A673 (cell line): ENCODE data around the gene FAAP100. TPM values are rescaled to one million over a fixed set of nuclear protein-coding genes. Genes with fewer than 3 reads are reported as not detected.

Experiments used
- BruUV-seq: library from RNA; stranded (reverse); fragments of 400-500 nt; replicated peaks from 2 replicates; lab custom pipeline; 2021; lab: Mats Ljungman, UMichigan
- CTCF ChIA-PET: fragments of 300-600 bp; sonication (Branson Sonifier 250); formaldehyde crosslinking; loops from one replicate; lab custom pipeline; 2022; ENCODE audit warnings: antibody characterized with exemption; lab: Charles Lee
- POLR2A ChIA-PET: fragments of 300-600 bp; sonication (Branson Sonifier 250); formaldehyde crosslinking; loops from one replicate; lab custom pipeline; 2022; ENCODE audit warnings: antibody characterized with exemption; ENCODE audit not compliant: low non-redundant PET; lab: Charles Lee
- DNase-seq: peaks from one replicate; pipeline ENCODE4 v3.0.0-alpha.2; 2015; ENCODE audit warnings: low spot score
- H3K27ac ChIP-seq: fragments of 200-600 bp; sonication (generic); 2 replicates; pipeline ENCODE4 v1.5.1; 2016; ENCODE audit warnings: mixed run types, low read depth, mild to moderate bottlenecking, mixed read lengths, antibody characterized with exemption, low read length; ENCODE audit not compliant: poor library complexity, severe bottlenecking
- H3K27me3 ChIP-seq: fragments of 200-600 bp; sonication (generic); replicated peaks from 2 replicates; pipeline ENCODE4 v1.6.1; 2017; ENCODE audit warnings: mixed run types, low read depth, mild to moderate bottlenecking, mixed read lengths, antibody characterized with exemption, low read length; ENCODE audit not compliant: insufficient read depth, poor library complexity
- H3K36me3 ChIP-seq: fragments of 200-600 bp; sonication (generic); 2 replicates; pipeline ENCODE4 v1.6.1; 2016; ENCODE audit warnings: mixed run types, mild to moderate bottlenecking, mixed read lengths, antibody characterized with exemption, low read length; ENCODE audit not compliant: insufficient read depth, poor library complexity, severe bottlenecking
- H3K4me1 ChIP-seq: fragments of 200-600 bp; sonication (generic); 2 replicates; pipeline ENCODE4 v1.6.1; 2017; ENCODE audit warnings: mixed run types, mild to moderate bottlenecking, mixed read lengths, antibody characterized with exemption, low read length; ENCODE audit not compliant: insufficient read depth, poor library complexity, severe bottlenecking
- H3K4me3 ChIP-seq: fragments of 200-600 bp; sonication (generic); 2 replicates; pipeline ENCODE4 v1.5.1; 2016; ENCODE audit warnings: low read depth, mixed run types, mild to moderate bottlenecking, mixed read lengths, low read length; ENCODE audit not compliant: poor library complexity, severe bottlenecking
- H3K9me3 ChIP-seq: fragments of 200-600 bp; sonication (generic); 2 replicates; pipeline ENCODE4 v1.6.1; 2016; ENCODE audit warnings: mixed run types, low read depth, mild to moderate bottlenecking, mixed read lengths, antibody characterized with exemption, low read length; ENCODE audit not compliant: poor library complexity, severe bottlenecking
- CTCF ChIP-seq: fragments of 300-800, 200-600 bp; sonication (generic); conservative IDR thresholded peaks from 2 replicates; pipeline ENCODE4 v1.5.1; 2017; ENCODE audit warnings: low read depth, mild to moderate bottlenecking, antibody characterized with exemption, low read length, moderate library complexity, mixed read lengths
- EZH2 ChIP-seq: fragments of 200-600 bp; sonication (generic); IDR thresholded peaks from 2 replicates; pipeline ENCODE4 v1.6.1; 2017; ENCODE audit warnings: borderline replicate concordance, low read depth, mild to moderate bottlenecking, mixed read lengths, antibody characterized with exemption, low read length; ENCODE audit not compliant: poor library complexity, severe bottlenecking
- intact Hi-C: fragments of 100-400 bp; cut with micrococcal nuclease; formaldehyde crosslinking; loops from one replicate; pipeline ENCODE4 v1.10.0; 2022; ENCODE audit not compliant: unreplicated experiment
- total RNA-seq: library from RNA; stranded (reverse); gene quantifications from 2 replicates; pipeline ENCODE4 v1.2.3, GENCODE V29; 2021

The FAAP100 gene
- total RNA-seq, 1 experiment from 2014 or later = 49.4 TPM

- no peaks in the 10 kb centered on the region for H3K9me3 ChIP-seq
- peaks cover 82% of the 10 kb centered on the region for H3K36me3 ChIP-seq
- H3K27me3 ChIP-seq = no peaks in the 10 kb centered on the region
- intact Hi-C loops = no loop called here
- no TSS peak for BruUV-seq
- no peak for DNase-seq
- H3K27ac ChIP-seq = peak overlapping the region; percentile 81
- H3K4me1 ChIP-seq = peaks cover 33% of the 10 kb centered on the region
- CTCF ChIA-PET = interaction anchor here (1.3 kb wide), 1 partner anchor 15 kb away, joined by 3 read pairs; the partner anchor contains the start of gene FAAP100
- peak overlapping the region; percentile 15 for H3K4me3 ChIP-seq
- TF ChIP-seq EZH2 (no peak), CTCF (no peak)
- POLR2A ChIA-PET = no interaction called here
These were observed 15.0 kb upstream of the FAAP100 start for GRCh38 chr17:81567191-81567590.

- no peaks in the 10 kb centered on the region for H3K9me3 ChIP-seq
- intact Hi-C loops = no loop called here
- ChIA-PET CTCF (interaction anchor here (0.5 to 1.3 kb wide), 2 partner anchors 14 to 87 kb away, joined by 3 read pairs; partner anchors contain the start of gene FAAP100), POLR2A (interaction anchor here (0.6 kb wide), 1 partner anchor 58 kb away, joined by 7 read pairs; no protein-coding TSS in a partner anchor)
- H3K36me3 ChIP-seq = peaks cover 84% of the 10 kb centered on the region
- TF ChIP-seq CTCF (no peak), EZH2 (no peak)
- BruUV-seq = no TSS peak
- no peaks in the 10 kb centered on the region for H3K27me3 ChIP-seq
- H3K27ac ChIP-seq = peak overlapping the region; percentile 81
- peak; percentile 95 for DNase-seq
- peaks cover 33% of the 10 kb centered on the region for H3K4me1 ChIP-seq
- H3K4me3 ChIP-seq = peak overlapping the region; percentile 15
These were observed 14.4 kb upstream of the FAAP100 start for GRCh38 chr17:81566461-81567126.

GRCh38 chr17:81565231-81565630 is 13.1 kb upstream of the FAAP100 start:
- intact Hi-C loops = no loop called here
- Histone ChIP-seq H3K36me3 (peaks cover 83% of the 10 kb centered on the region), H3K27ac (peak overlapping the region; percentile 81), H3K27me3 (no peaks in the 10 kb centered on the region), H3K4me3 (no peak overlapping the region), H3K4me1 (peaks cover 47% of the 10 kb centered on the region), H3K9me3 (no peaks in the 10 kb centered on the region)
- POLR2A ChIA-PET = no interaction called here
- BruUV-seq = no TSS peak
- CTCF ChIA-PET = no interaction called here
- DNase-seq = no peak
- TF ChIP-seq CTCF = no peak
